Thoracic aorta (tissue), 2 donors: ENCODE data around the gene LDHA. TPM values are rescaled to one million over a fixed set of nuclear protein-coding genes. Genes with fewer than 3 reads are reported as not detected.
A peak's percentile ranks its signal among the peaks of the same experiment; 100 is the strongest.

Source experiments
- ATAC-seq: fragments of 150-250 bp; one replicate; pipeline ENCODE4 v1.8.0; 2017; ENCODE audit warnings: low read depth; ENCODE audit not compliant: insufficient number of reproducible peaks, low FRiP score
- DNase-seq: peaks from one replicate; pipeline ENCODE4 v3.0.0-alpha.2; 2020; ENCODE audit warnings: low spot score
- H3K27ac ChIP-seq, 2 donors: fragments of 200-600 bp; sonication (generic); 1 replicate in 1 of 2; 2 replicates in 1 of 2; pipeline ENCODE4 v1.5.1; 2016; ENCODE audit warnings: mild to moderate bottlenecking in 2 of 2, moderate library complexity in 2 of 2
- H3K27me3 ChIP-seq: fragments of 200-600 bp; sonication (generic); replicated peaks from 2 replicates; pipeline ENCODE4 v1.6.0; 2016; ENCODE audit warnings: mild to moderate bottlenecking; ENCODE audit not compliant: insufficient read depth
- H3K36me3 ChIP-seq: fragments of 200-600 bp; sonication (generic); one replicate; pipeline ENCODE4 v1.5.1; 2016
- H3K4me1 ChIP-seq, 2 donors: fragments of 200-600 bp; sonication (generic); 1 replicate in 1 of 2; 2 replicates in 1 of 2; pipeline versions ENCODE4 v1.5.1 to v1.6.0; 2016; ENCODE audit warnings: low read depth in 2 of 2, mild to moderate bottlenecking in 1 of 2; ENCODE audit not compliant: control insufficient read depth in 1 of 2
- H3K4me3 ChIP-seq: fragments of 200-600 bp; sonication (generic); 2 replicates; pipeline ENCODE4 v1.5.1; 2016; ENCODE audit warnings: mild to moderate bottlenecking
- H3K9me3 ChIP-seq: fragments of 200-600 bp; sonication (generic); 2 replicates; pipeline ENCODE4 v1.5.1; 2016
- total RNA-seq, 2 donors: library from RNA; depleted of rRNA; stranded (reverse); fragments of >200 nt; gene quantifications; one replicate each; pipeline versions ENCODE4 v1.1.0 to v1.2.3, GENCODE V29; 2016
- TF ChIP-seq, protein P1 (sequence below): fragments of 200-600 bp; sonication (generic); IDR thresholded peaks from one replicate; pipeline ENCODE4 v1.5.1; 2019; ENCODE audit warnings: antibody characterized with exemption

Gene LDHA
- 100 to 1,000 TPM; 495 to 814 TPM for total RNA-seq

DNA sequence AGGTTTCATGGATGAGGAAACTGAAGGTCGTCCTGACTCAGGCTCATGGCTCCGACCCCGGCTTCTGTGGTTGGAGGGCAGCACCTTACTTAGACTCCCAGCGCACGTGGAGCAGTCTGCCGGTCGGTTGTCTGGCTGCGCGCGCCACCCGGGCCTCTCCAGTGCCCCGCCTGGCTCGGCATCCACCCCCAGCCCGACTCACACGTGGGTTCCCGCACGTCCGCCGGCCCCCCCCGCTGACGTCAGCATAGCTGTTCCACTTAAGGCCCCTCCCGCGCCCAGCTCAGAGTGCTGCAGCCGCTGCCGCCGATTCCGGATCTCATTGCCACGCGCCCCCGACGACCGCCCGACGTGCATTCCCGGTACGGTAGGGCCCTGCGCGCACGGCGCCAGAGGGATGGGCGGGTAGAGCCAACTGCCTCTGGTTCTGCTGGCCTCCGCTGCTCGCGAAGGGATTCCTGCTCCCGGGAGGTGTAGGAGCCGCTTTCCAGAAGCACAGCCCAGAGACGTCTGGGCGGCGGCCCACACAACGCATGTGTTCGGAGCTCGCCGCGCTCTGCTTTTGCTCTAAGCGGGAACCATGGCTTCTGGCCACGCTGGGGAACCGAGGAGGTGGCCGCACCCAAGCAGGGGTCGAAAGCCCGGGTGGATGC lies at the start of gene LDHA:
LDHA (plus strand) TSS at position 289 of the 653 bp plus-strand sequence. CDS start 2,280 bp downstream, outside the sequence.
- TF ChIP-seq, protein P1, sequence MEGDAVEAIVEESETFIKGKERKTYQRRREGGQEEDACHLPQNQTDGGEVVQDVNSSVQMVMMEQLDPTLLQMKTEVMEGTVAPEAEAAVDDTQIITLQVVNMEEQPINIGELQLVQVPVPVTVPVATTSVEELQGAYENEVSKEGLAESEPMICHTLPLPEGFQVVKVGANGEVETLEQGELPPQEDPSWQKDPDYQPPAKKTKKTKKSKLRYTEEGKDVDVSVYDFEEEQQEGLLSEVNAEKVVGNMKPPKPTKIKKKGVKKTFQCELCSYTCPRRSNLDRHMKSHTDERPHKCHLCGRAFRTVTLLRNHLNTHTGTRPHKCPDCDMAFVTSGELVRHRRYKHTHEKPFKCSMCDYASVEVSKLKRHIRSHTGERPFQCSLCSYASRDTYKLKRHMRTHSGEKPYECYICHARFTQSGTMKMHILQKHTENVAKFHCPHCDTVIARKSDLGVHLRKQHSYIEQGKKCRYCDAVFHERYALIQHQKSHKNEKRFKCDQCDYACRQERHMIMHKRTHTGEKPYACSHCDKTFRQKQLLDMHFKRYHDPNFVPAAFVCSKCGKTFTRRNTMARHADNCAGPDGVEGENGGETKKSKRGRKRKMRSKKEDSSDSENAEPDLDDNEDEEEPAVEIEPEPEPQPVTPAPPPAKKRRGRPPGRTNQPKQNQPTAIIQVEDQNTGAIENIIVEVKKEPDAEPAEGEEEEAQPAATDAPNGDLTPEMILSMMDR, result no peak

DNA sequence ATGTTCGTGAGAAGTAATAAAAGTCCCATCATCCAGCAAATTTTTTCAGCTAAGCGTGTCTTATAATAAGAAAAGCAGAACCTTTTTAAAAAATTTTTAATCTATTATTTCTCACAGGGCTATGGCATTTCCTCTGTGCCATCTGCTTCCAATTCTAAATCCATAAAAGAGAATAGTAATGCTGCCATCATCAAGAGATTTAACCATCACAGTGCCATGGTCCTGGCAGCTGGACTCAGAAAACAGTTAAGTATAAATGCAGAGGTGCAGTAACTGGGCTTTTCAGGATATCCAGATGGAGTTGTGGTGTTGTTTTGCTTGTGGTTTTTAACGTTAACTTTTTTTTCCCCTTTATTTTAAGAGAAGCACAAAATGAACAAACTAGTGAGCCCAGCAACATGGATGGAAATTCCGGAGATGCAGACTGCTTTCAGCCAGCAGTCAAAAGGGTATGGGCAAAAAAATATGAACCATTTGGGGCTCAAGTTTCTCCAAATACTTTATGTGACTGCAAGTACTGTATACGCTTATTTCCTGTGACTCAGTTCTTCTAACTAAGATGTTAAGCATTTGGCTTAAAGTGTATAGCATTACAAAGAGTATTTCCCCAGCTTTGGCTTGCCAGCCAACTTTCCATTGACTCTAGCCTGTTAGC lies 46.8 kb upstream of the LDHA start:
- H3K36me3 ChIP-seq, result peaks cover 27% of the 10 kb centered on the region
- no peaks in the 10 kb centered on the region for H3K9me3 ChIP-seq
- H3K4me3 ChIP-seq, result no peak overlapping the region
- H3K27me3 ChIP-seq, result no peaks in the 10 kb centered on the region
- DNase-seq (no peak), ATAC-seq (no peak)
- H3K4me1 ChIP-seq, result no peaks in the 10 kb centered on the region
- TF ChIP-seq, protein P1, result no peak
- H3K27ac ChIP-seq, result no peak overlapping the region

More for the DNA sequence above, at the start of gene LDHA:
- DNase-seq, result peak; percentile 97
- H3K4me1 ChIP-seq, result peaks cover 18 to 28% of the 10 kb centered on the region in 2 donors
- H3K9me3 ChIP-seq, result no peaks in the 10 kb centered on the region
- H3K27me3 ChIP-seq, result no peaks in the 10 kb centered on the region
- H3K27ac ChIP-seq, result peak within 1 kb of the TSS; percentile 94 to 99
- peaks cover 21% of the 10 kb centered on the region for H3K36me3 ChIP-seq
- ATAC-seq, result peak; percentile 86
- peak within 1 kb of the TSS; percentile 98 for H3K4me3 ChIP-seq

DNA sequence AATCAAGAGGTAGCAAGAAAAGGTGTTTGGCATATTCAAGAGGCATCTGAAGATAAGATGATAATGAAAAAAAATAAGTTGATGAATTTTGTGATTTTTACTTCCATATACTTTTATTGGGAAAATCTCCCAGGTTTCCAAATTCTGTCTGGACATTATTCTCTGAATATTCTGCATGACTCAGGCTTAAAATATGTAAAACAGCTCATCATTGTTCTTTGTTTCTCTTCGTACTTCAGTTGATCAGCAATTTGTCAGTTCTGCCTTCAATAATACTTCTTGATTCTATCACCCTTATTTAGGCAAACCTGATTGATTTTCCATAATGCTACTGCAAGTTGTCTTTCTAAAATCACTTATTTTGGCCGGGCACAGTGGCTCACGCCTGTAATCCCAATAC lies 41.8 kb upstream of the LDHA start:
- no peak overlapping the region for H3K27ac ChIP-seq
- H3K4me3 ChIP-seq, result no peak overlapping the region
- no peaks in the 10 kb centered on the region for H3K9me3 ChIP-seq
- H3K4me1 ChIP-seq, result no peaks in the 10 kb centered on the region
- peaks cover 31% of the 10 kb centered on the region for H3K36me3 ChIP-seq
- TF ChIP-seq, protein P1, result no peak
- H3K27me3 ChIP-seq, result no peaks in the 10 kb centered on the region
- DNase-seq (no peak), ATAC-seq (no peak)

DNA sequence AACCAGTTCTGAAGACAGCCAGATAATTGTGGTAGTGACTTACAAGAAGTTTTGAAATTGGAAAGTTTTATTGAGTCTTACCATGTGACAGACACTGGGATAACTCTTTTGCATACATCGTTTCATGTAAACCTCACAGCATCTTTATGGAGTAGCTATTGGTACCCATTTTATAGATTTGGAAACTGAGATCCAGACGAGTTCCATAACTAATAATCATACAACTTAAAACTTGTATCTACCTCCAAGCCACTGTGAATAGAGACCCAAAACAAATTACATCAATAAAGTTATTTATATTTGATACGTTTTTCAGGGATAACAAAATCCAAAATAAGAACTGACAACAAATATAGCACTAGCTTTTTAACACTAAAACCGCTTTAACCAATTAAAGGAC lies 35.7 kb upstream of the LDHA start:
- Histone ChIP-seq H3K9me3 (no peaks in the 10 kb centered on the region), H3K36me3 (peaks cover 41% of the 10 kb centered on the region)
- TF ChIP-seq, protein P1, result no peak

DNA sequence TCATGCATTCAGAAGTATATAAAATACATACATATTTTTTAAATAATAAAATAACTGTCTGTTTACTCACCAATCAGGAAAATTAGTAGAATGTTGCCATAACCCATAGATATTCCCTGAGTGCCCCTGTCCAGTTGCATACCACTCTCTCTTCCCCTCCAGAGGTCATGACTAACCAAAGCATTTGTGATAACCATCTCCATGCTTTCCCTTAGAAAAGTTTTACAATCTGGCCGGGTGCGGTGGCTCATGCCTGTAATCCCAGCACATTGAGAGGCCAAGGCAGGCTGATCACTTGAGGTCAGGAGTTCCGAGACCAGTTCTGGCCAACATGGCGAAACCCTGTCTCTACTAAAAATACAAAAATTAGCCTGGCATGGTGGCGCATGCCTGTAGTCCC lies 33.2 kb upstream of the LDHA start:
- ATAC-seq, result no peak
- no peak for DNase-seq
- peaks cover 49% of the 10 kb centered on the region for H3K36me3 ChIP-seq
- no peak overlapping the region for H3K27ac ChIP-seq
- H3K27me3 ChIP-seq, result no peaks in the 10 kb centered on the region
- no peaks in the 10 kb centered on the region for H3K9me3 ChIP-seq
- no peaks in the 10 kb centered on the region for H3K4me1 ChIP-seq
- TF ChIP-seq, protein P1, result no peak
- no peak overlapping the region for H3K4me3 ChIP-seq

More for the DNA sequence above, 35.7 kb upstream of the LDHA start:
- Histone ChIP-seq H3K4me1 (no peaks in the 10 kb centered on the region), H3K27ac (no peak overlapping the region), H3K27me3 (no peaks in the 10 kb centered on the region), H3K4me3 (no peak overlapping the region)
- DNase-seq (no peak), ATAC-seq (no peak)
